Measurements from ENCODE around the gene ERAL1.

DNA sequence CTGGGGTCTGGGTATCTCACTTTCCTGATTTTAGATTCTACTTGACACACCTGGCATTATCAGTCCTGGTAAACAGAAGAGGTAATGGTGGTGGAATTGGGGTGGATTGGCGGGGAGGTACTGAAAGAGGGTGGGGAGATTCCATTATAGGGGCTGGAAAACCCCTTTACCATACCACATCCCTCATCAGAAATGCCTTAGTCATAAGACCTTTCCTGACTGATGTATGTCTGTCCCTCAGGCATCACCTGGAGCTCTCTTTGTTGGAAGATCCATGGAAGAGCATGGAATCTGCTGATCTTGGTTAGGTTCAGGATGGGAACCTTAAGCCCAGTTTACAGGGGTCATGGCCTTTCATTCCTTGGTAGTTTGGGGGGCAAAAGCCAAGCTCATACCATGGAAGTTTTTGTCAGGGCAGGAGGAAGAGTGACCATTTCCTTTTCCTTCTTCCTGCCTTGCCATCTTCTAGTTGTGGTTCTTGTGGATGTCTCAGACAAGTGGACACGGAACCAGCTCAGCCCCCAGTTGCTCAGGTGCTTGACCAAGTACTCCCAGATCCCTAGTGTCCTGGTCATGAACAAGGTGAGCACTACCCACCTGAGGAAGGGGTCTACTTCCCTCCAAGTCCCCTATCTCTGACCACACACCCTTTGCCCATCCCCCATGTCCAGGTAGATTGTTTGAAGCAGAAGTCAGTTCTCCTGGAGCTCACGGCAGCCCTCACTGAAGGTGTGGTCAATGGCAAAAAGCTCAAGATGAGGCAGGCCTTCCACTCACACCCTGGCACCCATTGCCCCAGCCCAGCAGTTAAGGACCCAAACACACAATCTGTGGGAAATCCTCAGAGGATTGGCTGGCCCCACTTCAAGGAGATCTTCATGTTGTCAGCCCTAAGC is 3.3 kb downstream of the ERAL1 start:
- TF ChIP-seq POLR2A (IDR thresholded peaks at IDR 0.05) (no peak), CTCF (IDR thresholded peaks at IDR 0.05 in 8 of 11, conservative IDR thresholded peaks at IDR 0.05 in 3 of 11) (no peak), POLR2AphosphoS5 (IDR thresholded peaks at IDR 0.05) (no peak)
